ENCODE results near the gene LKAAEAR1. TPM values are rescaled to one million over a fixed set of nuclear protein-coding genes. Genes with fewer than 3 reads are reported as not detected.

The LKAAEAR1 gene
- total and polyA plus RNA-seq, 9 of the 15 experiments (the other 6 are each of a cell fraction or from before 2014, with no cell fraction given), result not detected

- ATAC-seq, result no peak
- no TSS peak for BruUV-seq (replicated peaks)
- FAIRE-seq, result no peak
- Histone ChIP-seq H3K9me3 (replicated peaks; ENCODE audit: control insufficient read depth, insufficient read depth, low read depth, low read length) (no peaks in the 10 kb centered on the region), H3K36me3 (ENCODE audit: control insufficient read depth, insufficient read depth, low read length) (peaks cover 8% of the 10 kb centered on the region; the same call in 1 of the 3 replicates), H3K79me2 (ENCODE audit: control insufficient read depth, insufficient read depth, low read length) (no peaks in the 10 kb centered on the region), H3K4me3 (no peak overlapping the region), H3K27me3 (ENCODE audit: control insufficient read depth in 2 of 2, insufficient read depth in 2 of 2, low read length in 2 of 2) (no peaks in the 10 kb centered on the region), H3K4me2 (ENCODE audit: insufficient read depth, low read length) (no peak overlapping the region), H3K9ac (ENCODE audit: insufficient read depth in 1 of 2, low read depth in 2 of 2, low read length in 2 of 2) (peak overlapping the region in 1 of 2 experiments; percentile 59; a peak in 2 of 4 replicates), H2AFZ (ENCODE audit: low read depth, low read length) (no peak overlapping the region), H4K20me1 (replicated peaks; ENCODE audit: control insufficient read depth, insufficient read depth, low read length) (no peaks in the 10 kb centered on the region), H3K4me1 (replicated peaks in 1 of 2; ENCODE audit: control insufficient read depth in 2 of 2, insufficient read depth in 2 of 2, low read length in 2 of 2) (peaks cover 0 to 81% of the 10 kb centered on the region in 2 experiments; a peak in 3 of 5 replicates), H3K27ac (ENCODE audit: extremely low read depth, low read depth, low read length) (no peak overlapping the region), H3K9me1 (ENCODE audit: control insufficient read depth, insufficient read depth, low read length) (no peaks in the 10 kb centered on the region)
- DNase-seq (ENCODE audit: extremely low read depth in 1 of 4, low spot score in 3 of 4), result no peak
- in situ Hi-C loops (cut with MboI) (no loop called here), intact Hi-C loops (cut with micrococcal nuclease) (no loop called here)
- CTCF ChIA-PET (ENCODE audit: low intra/inter-chr PET ratio), result no interaction called here
- WGBS (ENCODE audit: insufficient coverage, low coverage, missing lambda C conversion rate), result 69% methylated on average over 14 of the region's 14 CpGs
- POLR2A ChIA-PET, result interaction anchor here (0.5 to 1.5 kb wide), 4 partner anchors 8 to 15 kb away, joined by 3 to 5 read pairs (median 4); partner anchors contain the start of gene LKAAEAR1
- TF ChIP-seq NFIC (IDR thresholded peaks at IDR 0.05), result peak; percentile 14; the same call in 1 of the 2 replicates
- TF ChIP-seq ZNF699 (CRISPR knock-in tag; IDR thresholded peaks at IDR 0.05; ENCODE audit: insufficient replicate concordance), result no peak
Measured at GRCh38 chr20:64072498-64073063, 11.6 kb downstream of the LKAAEAR1 start.

GRCh38 chr20:64071341-64072332, 12.6 kb downstream of the LKAAEAR1 start:
- POLR2A ChIA-PET, result interaction anchor here (0.5 to 1.1 kb wide), 4 partner anchors 9 to 26 kb away, joined by 3 to 5 read pairs (median 4); partner anchors contain the start of gene TCEA2
- Histone ChIP-seq H3K36me3 (ENCODE audit: control insufficient read depth, insufficient read depth, low read length) (peaks cover 8% of the 10 kb centered on the region; the same call in 1 of the 3 replicates), H4K20me1 (replicated peaks; ENCODE audit: control insufficient read depth, insufficient read depth, low read length) (no peaks in the 10 kb centered on the region), H3K9ac (ENCODE audit: insufficient read depth in 1 of 2, low read depth in 2 of 2, low read length in 2 of 2) (peak overlapping the region in 1 of 2 experiments; percentile 65; a peak in 1 of 4 replicates), H3K79me2 (ENCODE audit: control insufficient read depth, insufficient read depth, low read length) (no peaks in the 10 kb centered on the region), H3K27ac (ENCODE audit: extremely low read depth, low read depth, low read length) (no peak overlapping the region), H3K4me1 (replicated peaks in 1 of 2; ENCODE audit: control insufficient read depth in 2 of 2, insufficient read depth in 2 of 2, low read length in 2 of 2) (peaks cover 2 to 81% of the 10 kb centered on the region in 2 experiments; a peak in 3 of 5 replicates), H3K4me2 (ENCODE audit: insufficient read depth, low read length) (no peak overlapping the region), H3K4me3 (no peak overlapping the region), H3K9me1 (ENCODE audit: control insufficient read depth, insufficient read depth, low read length) (no peaks in the 10 kb centered on the region), H2AFZ (ENCODE audit: low read depth, low read length) (no peak overlapping the region), H3K27me3 (ENCODE audit: control insufficient read depth in 2 of 2, insufficient read depth in 2 of 2, low read length in 2 of 2) (no peaks in the 10 kb centered on the region), H3K9me3 (replicated peaks; ENCODE audit: control insufficient read depth, insufficient read depth, low read depth, low read length) (no peaks in the 10 kb centered on the region)
- in situ Hi-C loops (cut with MboI) (no loop called here), intact Hi-C loops (cut with micrococcal nuclease) (no loop called here)
- no peak for FAIRE-seq
- CTCF ChIA-PET (ENCODE audit: low intra/inter-chr PET ratio), result no interaction called here
- whole genome bisulfite sequencing (ENCODE audit: insufficient coverage, low coverage, missing lambda C conversion rate), result 71% methylated on average over 23 of the region's 30 CpGs
- no peak for ATAC-seq
- no peak for DNase-seq (ENCODE audit: extremely low read depth in 1 of 4, low spot score in 3 of 4)
- no TSS peak for BruUV-seq (replicated peaks)
- TF ChIP-seq NONO (IDR thresholded peaks at IDR 0.05; ENCODE audit: low read depth in 2 of 2, low read length in 1 of 2) (no peak), ZNF655 (CRISPR knock-in tag; IDR thresholded peaks at IDR 0.05) (no peak), HMGN3 (IDR thresholded peaks at IDR 0.05; ENCODE audit: borderline replicate concordance, extremely low read depth, insufficient read length, low read depth, low read length) (peak; percentile 28), ZSCAN29 (IDR thresholded peaks at IDR 0.05) (no peak), NCOA1 (IDR thresholded peaks at IDR 0.05; ENCODE audit: low read depth) (no peak), KDM2B (CRISPR knock-in tag; IDR thresholded peaks at IDR 0.05) (no peak), POLR2G (IDR thresholded peaks at IDR 0.05; ENCODE audit: low read depth, low read length) (peak; percentile 57)

All from K562 (cell line).